Measurements from ENCODE around the gene PSMC3. TPM values are rescaled to one million over a fixed set of nuclear protein-coding genes. Genes with fewer than 3 reads are reported as not detected.
A peak's percentile ranks its signal among the peaks of the same experiment; 100 is the strongest.

The PSMC3 gene
- total RNA-seq, 1 experiment from 2014 or later, result 701 TPM

DNA sequence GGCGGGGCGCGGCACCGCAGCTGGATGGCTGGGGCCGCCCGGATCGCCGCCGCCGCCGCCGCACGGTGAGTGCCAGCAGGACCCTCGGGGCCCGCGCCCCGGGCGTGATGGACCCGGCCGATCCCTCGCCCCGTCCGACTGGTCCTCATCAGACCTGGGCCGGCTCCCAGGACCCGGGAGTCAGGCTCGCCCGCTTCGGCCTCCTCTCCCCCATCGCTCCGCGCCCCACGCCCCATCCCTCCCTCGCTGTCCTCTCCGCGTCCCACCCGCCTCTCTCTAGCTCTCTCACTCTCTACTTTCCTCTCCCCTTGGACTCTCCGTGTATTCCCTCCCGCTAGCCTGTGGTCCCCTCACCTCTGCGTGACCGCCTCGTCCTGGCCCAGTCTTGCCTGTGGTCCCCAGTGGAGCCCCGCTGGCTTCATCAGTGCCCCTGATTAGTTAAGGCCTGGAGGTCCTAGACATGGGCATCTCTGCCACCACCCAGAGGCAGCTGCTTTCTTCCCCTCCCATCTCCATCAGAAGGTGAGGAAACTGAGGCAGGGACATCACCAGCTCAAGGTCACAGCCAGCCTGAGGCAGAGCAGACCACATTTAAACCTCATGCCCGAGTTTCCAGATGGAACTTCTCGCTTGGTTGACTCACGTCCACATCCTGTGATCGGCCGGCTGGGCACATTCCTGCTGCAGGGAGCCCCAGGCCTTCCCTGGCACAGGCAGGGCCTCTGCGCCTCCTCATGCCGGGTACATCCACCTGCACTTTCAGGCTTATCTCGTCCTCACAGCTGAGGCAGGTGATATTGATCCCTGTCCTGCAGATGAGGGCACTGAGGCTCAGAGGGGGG, 17.4 kb downstream of the PSMC3 start:
- TSS peak; percentile 43 for BruUV-seq (replicated peaks)
- ChIA-PET CTCF (interaction anchor here (0.5 to 0.9 kb wide), 2 partner anchors 46 to 145 kb away, joined by 4 read pairs; no protein-coding TSS in a partner anchor), POLR2A (ENCODE audit: low non-redundant PET) (interaction anchor here (0.5 kb wide), 1 partner anchor 145 kb away, joined by 3 read pairs; no protein-coding TSS in a partner anchor)
- no peaks in the 10 kb centered on the region for H3K27me3 ChIP-seq (replicated peaks; ENCODE audit: insufficient read depth, low read depth, low read length, poor library complexity)
- H3K9me3 ChIP-seq (ENCODE audit: low read depth, low read length, poor library complexity, severe bottlenecking), result no peaks in the 10 kb centered on the region
- peaks cover 21% of the 10 kb centered on the region for H3K4me1 ChIP-seq (ENCODE audit: insufficient read depth, low read length, poor library complexity, severe bottlenecking)
- H3K4me3 ChIP-seq (ENCODE audit: low read depth, low read length, poor library complexity, severe bottlenecking), result peak overlapping the region; percentile 70
- intact Hi-C loops (cut with micrococcal nuclease; ENCODE audit: unreplicated experiment), result loop anchor here (1.0 to 10.0 kb wide), 3 partner anchors 35 to 446 kb away; partner anchors contain the start of gene ARFGAP2
- DNase-seq (ENCODE audit: low spot score), result no peak
- peak overlapping the region; percentile 83 for H3K27ac ChIP-seq (ENCODE audit: low read depth, low read length, poor library complexity, severe bottlenecking)
- TF ChIP-seq, protein P1, sequence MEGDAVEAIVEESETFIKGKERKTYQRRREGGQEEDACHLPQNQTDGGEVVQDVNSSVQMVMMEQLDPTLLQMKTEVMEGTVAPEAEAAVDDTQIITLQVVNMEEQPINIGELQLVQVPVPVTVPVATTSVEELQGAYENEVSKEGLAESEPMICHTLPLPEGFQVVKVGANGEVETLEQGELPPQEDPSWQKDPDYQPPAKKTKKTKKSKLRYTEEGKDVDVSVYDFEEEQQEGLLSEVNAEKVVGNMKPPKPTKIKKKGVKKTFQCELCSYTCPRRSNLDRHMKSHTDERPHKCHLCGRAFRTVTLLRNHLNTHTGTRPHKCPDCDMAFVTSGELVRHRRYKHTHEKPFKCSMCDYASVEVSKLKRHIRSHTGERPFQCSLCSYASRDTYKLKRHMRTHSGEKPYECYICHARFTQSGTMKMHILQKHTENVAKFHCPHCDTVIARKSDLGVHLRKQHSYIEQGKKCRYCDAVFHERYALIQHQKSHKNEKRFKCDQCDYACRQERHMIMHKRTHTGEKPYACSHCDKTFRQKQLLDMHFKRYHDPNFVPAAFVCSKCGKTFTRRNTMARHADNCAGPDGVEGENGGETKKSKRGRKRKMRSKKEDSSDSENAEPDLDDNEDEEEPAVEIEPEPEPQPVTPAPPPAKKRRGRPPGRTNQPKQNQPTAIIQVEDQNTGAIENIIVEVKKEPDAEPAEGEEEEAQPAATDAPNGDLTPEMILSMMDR (conservative IDR thresholded peaks at IDR 0.05; ENCODE audit: low read depth, low read length), result no peak
- no peak for TF ChIP-seq EZH2 (IDR thresholded peaks at IDR 0.05; ENCODE audit: borderline replicate concordance, low read depth, low read length, poor library complexity, severe bottlenecking)
- H3K36me3 ChIP-seq (ENCODE audit: insufficient read depth, low read length, poor library complexity, severe bottlenecking), result peaks cover 23% of the 10 kb centered on the region

DNA sequence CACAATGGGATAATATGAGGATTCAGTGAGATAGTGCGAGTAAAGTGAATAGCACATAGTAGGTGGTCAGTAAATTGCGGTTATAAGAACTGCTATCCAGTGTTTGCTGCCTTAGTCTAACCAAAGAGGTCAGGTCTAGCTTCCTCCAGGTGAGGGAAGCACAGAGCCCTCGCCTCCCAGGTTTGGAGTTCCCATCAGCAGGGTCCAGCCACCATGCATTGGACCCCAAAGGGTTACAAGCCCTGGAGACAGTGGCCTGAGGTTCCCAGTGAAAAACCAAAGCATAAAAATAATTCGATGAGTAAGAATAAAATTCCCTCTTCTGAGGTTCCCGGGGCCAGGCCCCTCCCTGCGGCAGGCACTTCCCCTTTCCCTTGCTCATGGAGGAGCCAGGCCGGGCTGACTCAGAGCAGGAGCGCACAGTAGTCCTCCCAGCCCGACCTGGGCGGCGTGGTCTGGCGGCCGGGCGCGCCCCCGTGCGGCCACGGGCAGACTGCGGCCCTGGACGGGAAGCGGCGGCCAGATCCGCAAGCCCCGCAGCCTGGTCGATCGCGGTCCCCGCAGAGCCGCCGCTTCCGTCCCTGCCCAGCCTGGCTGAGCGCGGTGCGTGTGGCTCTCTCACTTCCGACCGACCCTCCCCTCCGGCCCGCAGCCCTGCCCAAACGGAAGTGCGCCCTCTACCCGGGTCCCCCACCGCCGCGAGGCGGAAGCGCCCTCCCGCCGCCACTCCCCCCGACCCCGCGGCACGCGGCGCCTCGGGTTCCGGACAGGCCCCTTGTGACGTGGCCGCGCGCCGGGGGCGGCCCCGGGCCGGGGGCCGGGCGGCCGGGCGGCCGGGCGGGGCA, 18.3 kb downstream of the PSMC3 start, which contains the start of gene SLC39A13:
Gene SLC39A13, plus strand, starts transcription at position 845 of the 845 bp plus-strand sequence. CDS start 1,505 bp downstream, outside the sequence.
- H3K27ac ChIP-seq (ENCODE audit: low read depth, low read length, poor library complexity, severe bottlenecking), result peak within 1 kb of the TSS; percentile 83
- TF ChIP-seq, protein P1 (conservative IDR thresholded peaks at IDR 0.05; ENCODE audit: low read depth, low read length), result peak; percentile 75
- TF ChIP-seq EZH2 (IDR thresholded peaks at IDR 0.05; ENCODE audit: borderline replicate concordance, low read depth, low read length, poor library complexity, severe bottlenecking), result no peak
- no peaks in the 10 kb centered on the region for H3K27me3 ChIP-seq (replicated peaks; ENCODE audit: insufficient read depth, low read depth, low read length, poor library complexity)
- H3K9me3 ChIP-seq (ENCODE audit: low read depth, low read length, poor library complexity, severe bottlenecking), result no peaks in the 10 kb centered on the region
- POLR2A ChIA-PET (ENCODE audit: low non-redundant PET), result interaction anchor here (0.5 to 0.9 kb wide), 2 partner anchors 15 to 145 kb away, joined by 3 read pairs; no protein-coding TSS in a partner anchor
- intact Hi-C loops (cut with micrococcal nuclease; ENCODE audit: unreplicated experiment), result loop anchor here (1.0 to 10.0 kb wide), 3 partner anchors 34 to 447 kb away; partner anchors contain the start of gene ARFGAP2
- DNase-seq (ENCODE audit: low spot score), result peak; percentile 99
- TSS peak; percentile 91 for BruUV-seq (replicated peaks)
- H3K4me1 ChIP-seq (ENCODE audit: insufficient read depth, low read length, poor library complexity, severe bottlenecking), result peaks cover 21% of the 10 kb centered on the region
- CTCF ChIA-PET, result interaction anchor here (0.5 to 0.9 kb wide), 2 partner anchors 101 to 145 kb away, joined by 4 read pairs; no protein-coding TSS in a partner anchor
- peaks cover 17% of the 10 kb centered on the region for H3K36me3 ChIP-seq (ENCODE audit: insufficient read depth, low read length, poor library complexity, severe bottlenecking)
- H3K4me3 ChIP-seq (ENCODE audit: low read depth, low read length, poor library complexity, severe bottlenecking), result peak within 1 kb of the TSS; percentile 70

Data from A673 (cell line).